Epithelial cell of proximal tubule (primary cell): Measurements from ENCODE around the gene ARID2. TPM values are rescaled to one million over a fixed set of nuclear protein-coding genes. Genes with fewer than 3 reads are reported as not detected.

ENCODE experiments used
- DNase-seq: peaks from one replicate; pipeline ENCODE4 v3.0.0-alpha.2; 2011; ENCODE audit warnings: low read depth
- H3K4me3 ChIP-seq: 2 replicates; pipeline ENCODE4 v1.5.1; 2011; ENCODE audit warnings: low read depth, mild to moderate bottlenecking, low read length
- total RNA-seq: library from RNA; depleted of rRNA; stranded (reverse); fragments of >200 nt; gene quantifications from 2 replicates; pipeline ENCODE4 v1.2.3, GENCODE V29; 2015
- TF ChIP-seq, protein P1 (sequence below): conservative IDR thresholded peaks from 2 replicates; pipeline ENCODE4 v1.5.1; 2012; ENCODE audit warnings: low read depth, mild to moderate bottlenecking, low read length

Gene ARID2
- total RNA-seq, 1 donor from 2014 or later = 9.6 TPM

GRCh38 chr12:45866299-45866698, 136.8 kb downstream of the ARID2 start:
- TF ChIP-seq, protein P1, sequence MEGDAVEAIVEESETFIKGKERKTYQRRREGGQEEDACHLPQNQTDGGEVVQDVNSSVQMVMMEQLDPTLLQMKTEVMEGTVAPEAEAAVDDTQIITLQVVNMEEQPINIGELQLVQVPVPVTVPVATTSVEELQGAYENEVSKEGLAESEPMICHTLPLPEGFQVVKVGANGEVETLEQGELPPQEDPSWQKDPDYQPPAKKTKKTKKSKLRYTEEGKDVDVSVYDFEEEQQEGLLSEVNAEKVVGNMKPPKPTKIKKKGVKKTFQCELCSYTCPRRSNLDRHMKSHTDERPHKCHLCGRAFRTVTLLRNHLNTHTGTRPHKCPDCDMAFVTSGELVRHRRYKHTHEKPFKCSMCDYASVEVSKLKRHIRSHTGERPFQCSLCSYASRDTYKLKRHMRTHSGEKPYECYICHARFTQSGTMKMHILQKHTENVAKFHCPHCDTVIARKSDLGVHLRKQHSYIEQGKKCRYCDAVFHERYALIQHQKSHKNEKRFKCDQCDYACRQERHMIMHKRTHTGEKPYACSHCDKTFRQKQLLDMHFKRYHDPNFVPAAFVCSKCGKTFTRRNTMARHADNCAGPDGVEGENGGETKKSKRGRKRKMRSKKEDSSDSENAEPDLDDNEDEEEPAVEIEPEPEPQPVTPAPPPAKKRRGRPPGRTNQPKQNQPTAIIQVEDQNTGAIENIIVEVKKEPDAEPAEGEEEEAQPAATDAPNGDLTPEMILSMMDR = no peak
- DNase-seq = no peak

GRCh38 chr12:45872446-45872845, 142.9 kb downstream of the ARID2 start:
- DNase-seq = no peak
- no peak overlapping the region for H3K4me3 ChIP-seq
- TF ChIP-seq, protein P1 = no peak

More at GRCh38 chr12:45866299-45866698, 136.8 kb downstream of the ARID2 start:
- H3K4me3 ChIP-seq = no peak overlapping the region

- H3K4me3 ChIP-seq = no peak overlapping the region
- TF ChIP-seq, protein P1 = no peak
- DNase-seq = no peak
Observed at GRCh38 chr12:45877069-45877468, 147.6 kb downstream of the ARID2 start.

GRCh38 chr12:45878630-45879255, 149.2 kb downstream of the ARID2 start:
- no peak overlapping the region for H3K4me3 ChIP-seq
- no peak for DNase-seq
- TF ChIP-seq, protein P1 = no peak

DNA sequence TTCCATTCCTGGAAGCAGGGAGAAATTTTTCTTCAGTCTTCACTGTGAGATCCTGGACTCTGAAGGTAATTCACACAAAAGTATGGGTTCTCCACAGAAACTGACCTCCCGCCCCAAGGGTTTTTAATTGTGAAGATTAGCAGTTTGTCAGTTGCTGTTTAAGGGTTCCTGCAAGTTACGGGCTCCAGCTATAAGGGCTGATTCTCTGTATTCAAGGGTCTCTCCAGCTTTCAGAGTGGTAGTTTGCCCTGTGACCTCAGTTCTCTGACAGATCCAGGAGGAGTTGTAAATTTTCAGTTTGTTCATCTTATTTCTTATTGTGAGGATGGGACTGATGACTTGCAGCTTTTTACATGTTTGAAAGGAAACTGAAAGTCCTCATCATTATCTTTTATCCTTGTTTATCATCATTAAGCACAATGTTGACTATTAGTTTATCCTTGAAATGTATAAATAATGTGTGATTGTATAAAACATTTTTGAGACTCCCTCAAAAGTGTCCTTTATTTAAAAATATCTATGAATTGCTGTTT, 149.9 kb downstream of the ARID2 start:
- no peak overlapping the region for H3K4me3 ChIP-seq
- TF ChIP-seq, protein P1 = no peak
- no peak for DNase-seq

- DNase-seq = no peak
- TF ChIP-seq, protein P1 = no peak
- no peak overlapping the region for H3K4me3 ChIP-seq
Observed at GRCh38 chr12:45880533-45880932, 151.0 kb downstream of the ARID2 start.

- no peak for DNase-seq
Observed at GRCh38 chr12:45883187-45883586, 153.7 kb downstream of the ARID2 start.

More at GRCh38 chr12:45883187-45883586, 153.7 kb downstream of the ARID2 start:
- H3K4me3 ChIP-seq = no peak overlapping the region
- TF ChIP-seq, protein P1 = no peak
